Measurements from ENCODE around the gene TIE1. TPM values are rescaled to one million over a fixed set of nuclear protein-coding genes. Genes with fewer than 3 reads are reported as not detected.

The TIE1 gene
- total and polyA plus RNA-seq, 2 of the 13 experiments (the other 11 are each of a cell fraction or from before 2014, with no cell fraction given) = 0.58 to 0.84 TPM

DNA sequence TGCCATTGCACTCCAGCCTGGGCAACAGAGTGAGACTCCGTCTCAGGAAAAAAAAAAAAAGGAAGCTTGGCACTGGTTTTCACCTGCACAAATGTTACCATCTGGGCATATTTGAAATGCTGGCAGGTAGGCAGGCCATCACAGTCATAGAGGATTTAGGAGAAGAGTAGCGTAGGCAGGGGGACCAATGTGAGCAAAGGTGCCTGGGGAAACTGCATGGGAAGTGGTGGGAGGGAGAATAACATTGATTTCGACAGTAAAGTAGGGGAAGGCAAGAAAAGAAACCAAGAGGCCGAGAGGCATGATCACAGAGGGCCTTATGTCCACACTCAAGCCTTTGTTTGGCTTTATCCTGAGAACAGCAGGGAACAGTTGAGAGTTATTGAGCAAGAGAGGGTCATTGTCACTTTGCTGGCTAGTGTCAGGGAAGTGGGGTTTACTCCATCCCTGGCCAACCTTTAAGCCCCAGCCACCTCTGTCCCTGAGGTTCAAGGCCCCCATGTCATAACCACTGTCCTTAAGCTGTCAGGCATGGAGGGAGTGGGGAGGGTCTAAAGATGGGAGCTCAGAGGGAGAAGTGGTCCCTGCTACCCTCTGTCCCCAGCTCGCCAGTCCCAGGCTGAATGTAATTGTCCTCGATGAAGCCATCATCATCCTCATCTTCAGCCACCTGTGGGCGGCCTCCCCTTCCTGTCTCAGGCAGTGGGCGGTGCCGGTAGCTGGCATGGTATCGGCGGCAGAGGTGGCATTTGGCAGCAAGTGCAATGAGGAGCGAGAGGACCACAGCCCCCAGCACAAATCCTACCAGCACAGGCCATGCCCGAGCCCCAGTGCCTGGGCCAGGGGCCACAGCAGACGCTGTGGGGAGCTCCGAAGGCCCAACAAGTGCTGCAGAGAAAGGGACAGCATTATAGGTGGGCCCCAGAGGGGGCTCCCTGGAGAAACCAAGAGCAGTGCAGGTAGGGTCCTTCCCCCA, 18.3 kb upstream of the TIE1 start (continued):
- TF ChIP-seq ZNF296 (CRISPR knock-in tag; conservative IDR thresholded peaks at IDR 0.05) (no peak), HOXA5 (CRISPR knock-in tag; IDR thresholded peaks at IDR 0.05) (no peak), CEBPG (CRISPR knock-in tag; IDR thresholded peaks at IDR 0.05) (peak; percentile 97), MIER2 (CRISPR knock-in tag; IDR thresholded peaks at IDR 0.05) (peak; percentile 71; the same call in 1 of the 2 replicates), MYNN (CRISPR knock-in tag; IDR thresholded peaks at IDR 0.05; ENCODE audit: low read depth) (no peak), ZNF34 (CRISPR knock-in tag; IDR thresholded peaks at IDR 0.05; ENCODE audit: borderline replicate concordance) (no peak), ZBTB3 (CRISPR knock-in tag; IDR thresholded peaks at IDR 0.05; ENCODE audit: borderline replicate concordance, low read depth) (no peak), ZNF629 (CRISPR knock-in tag; conservative IDR thresholded peaks at IDR 0.05) (peak; percentile 53; the same call in 1 of the 2 replicates), SETDB1 (CRISPR knock-in tag; IDR thresholded peaks at IDR 0.05; ENCODE audit: borderline replicate concordance) (no peak), MTF2 (CRISPR knock-in tag; IDR thresholded peaks at IDR 0.05; ENCODE audit: borderline replicate concordance) (0 out of 2 replicates have a peak, but pooled peaks have one; percentile 36), ZNF235 (CRISPR knock-in tag; IDR thresholded peaks at IDR 0.05; ENCODE audit: borderline replicate concordance) (no peak), ATF1 (CRISPR knock-in tag; IDR thresholded peaks at IDR 0.05) (no peak), ZNF234 (CRISPR knock-in tag; conservative IDR thresholded peaks at IDR 0.05) (no peak), GZF1 (CRISPR knock-in tag; IDR thresholded peaks at IDR 0.05) (no peak), ZNF136 (CRISPR knock-in tag; IDR thresholded peaks at IDR 0.05; ENCODE audit: low read depth) (no peak), CCAR2 (optimal IDR thresholded peaks at IDR 0.05; ENCODE audit: low read depth, low read length) (no peak), ZFP90 (CRISPR knock-in tag; IDR thresholded peaks at IDR 0.05; ENCODE audit: borderline replicate concordance) (no peak), PCBP1 (IDR thresholded peaks at IDR 0.05; ENCODE audit: borderline replicate concordance, low read depth, low read length) (no peak), HMG20A (CRISPR knock-in tag; IDR thresholded peaks at IDR 0.05; ENCODE audit: borderline replicate concordance) (peak; percentile 87)
- TF ChIP-seq, protein P1, sequence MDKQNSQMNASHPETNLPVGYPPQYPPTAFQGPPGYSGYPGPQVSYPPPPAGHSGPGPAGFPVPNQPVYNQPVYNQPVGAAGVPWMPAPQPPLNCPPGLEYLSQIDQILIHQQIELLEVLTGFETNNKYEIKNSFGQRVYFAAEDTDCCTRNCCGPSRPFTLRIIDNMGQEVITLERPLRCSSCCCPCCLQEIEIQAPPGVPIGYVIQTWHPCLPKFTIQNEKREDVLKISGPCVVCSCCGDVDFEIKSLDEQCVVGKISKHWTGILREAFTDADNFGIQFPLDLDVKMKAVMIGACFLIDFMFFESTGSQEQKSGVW (CRISPR knock-in tag; IDR thresholded peaks at IDR 0.05; ENCODE audit: borderline replicate concordance) = no peak
- TF ChIP-seq, protein P2, sequence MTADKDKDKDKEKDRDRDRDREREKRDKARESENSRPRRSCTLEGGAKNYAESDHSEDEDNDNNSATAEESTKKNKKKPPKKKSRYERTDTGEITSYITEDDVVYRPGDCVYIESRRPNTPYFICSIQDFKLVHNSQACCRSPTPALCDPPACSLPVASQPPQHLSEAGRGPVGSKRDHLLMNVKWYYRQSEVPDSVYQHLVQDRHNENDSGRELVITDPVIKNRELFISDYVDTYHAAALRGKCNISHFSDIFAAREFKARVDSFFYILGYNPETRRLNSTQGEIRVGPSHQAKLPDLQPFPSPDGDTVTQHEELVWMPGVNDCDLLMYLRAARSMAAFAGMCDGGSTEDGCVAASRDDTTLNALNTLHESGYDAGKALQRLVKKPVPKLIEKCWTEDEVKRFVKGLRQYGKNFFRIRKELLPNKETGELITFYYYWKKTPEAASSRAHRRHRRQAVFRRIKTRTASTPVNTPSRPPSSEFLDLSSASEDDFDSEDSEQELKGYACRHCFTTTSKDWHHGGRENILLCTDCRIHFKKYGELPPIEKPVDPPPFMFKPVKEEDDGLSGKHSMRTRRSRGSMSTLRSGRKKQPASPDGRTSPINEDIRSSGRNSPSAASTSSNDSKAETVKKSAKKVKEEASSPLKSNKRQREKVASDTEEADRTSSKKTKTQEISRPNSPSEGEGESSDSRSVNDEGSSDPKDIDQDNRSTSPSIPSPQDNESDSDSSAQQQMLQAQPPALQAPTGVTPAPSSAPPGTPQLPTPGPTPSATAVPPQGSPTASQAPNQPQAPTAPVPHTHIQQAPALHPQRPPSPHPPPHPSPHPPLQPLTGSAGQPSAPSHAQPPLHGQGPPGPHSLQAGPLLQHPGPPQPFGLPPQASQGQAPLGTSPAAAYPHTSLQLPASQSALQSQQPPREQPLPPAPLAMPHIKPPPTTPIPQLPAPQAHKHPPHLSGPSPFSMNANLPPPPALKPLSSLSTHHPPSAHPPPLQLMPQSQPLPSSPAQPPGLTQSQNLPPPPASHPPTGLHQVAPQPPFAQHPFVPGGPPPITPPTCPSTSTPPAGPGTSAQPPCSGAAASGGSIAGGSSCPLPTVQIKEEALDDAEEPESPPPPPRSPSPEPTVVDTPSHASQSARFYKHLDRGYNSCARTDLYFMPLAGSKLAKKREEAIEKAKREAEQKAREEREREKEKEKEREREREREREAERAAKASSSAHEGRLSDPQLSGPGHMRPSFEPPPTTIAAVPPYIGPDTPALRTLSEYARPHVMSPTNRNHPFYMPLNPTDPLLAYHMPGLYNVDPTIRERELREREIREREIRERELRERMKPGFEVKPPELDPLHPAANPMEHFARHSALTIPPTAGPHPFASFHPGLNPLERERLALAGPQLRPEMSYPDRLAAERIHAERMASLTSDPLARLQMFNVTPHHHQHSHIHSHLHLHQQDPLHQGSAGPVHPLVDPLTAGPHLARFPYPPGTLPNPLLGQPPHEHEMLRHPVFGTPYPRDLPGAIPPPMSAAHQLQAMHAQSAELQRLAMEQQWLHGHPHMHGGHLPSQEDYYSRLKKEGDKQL (CRISPR knock-in tag; IDR thresholded peaks at IDR 0.05; ENCODE audit: low read depth) = no peak

All from HepG2 (cell line).